Muscle of arm (tissue), 14 donors: ENCODE data around the gene GATAD2B. TPM values are rescaled to one million over a fixed set of nuclear protein-coding genes. Genes with fewer than 3 reads are reported as not detected.

Source experiments
- DNase-seq: peaks from one replicate; pipeline ENCODE4 v3.0.0-alpha.2; 2013
- long read RNA-seq, 11 donors: transcript quantifications; one replicate each; lab custom pipeline, GENCODE V29; 2026
- polyA plus RNA-seq, 12 donors: library from polyadenylated mRNA; unstranded; fragments of 120-200 nt; gene quantifications; one replicate each; pipeline ENCODE4 v1.2.1, GENCODE V29; 2013; ENCODE audit not compliant: insufficient read length in 12 of 12

GATAD2B gene
- 10 to 100 TPM in 11 of 12 donors, not detected in 1; 14.4 to 39.5 (median 18.5) TPM for polyA plus RNA-seq
- long read RNA-seq, donor 1, full-length matches to known transcripts, result 1 of 1 reads
- long read RNA-seq, donor 1, partial matches to known transcripts, result 0 of 1 reads
- long read RNA-seq, donor 1, other reads (novel, unspliced or antisense), result 0 of 1 reads
- long read RNA-seq, donor 2, full-length matches to known transcripts, result 2 of 2 reads
- long read RNA-seq, donor 2, partial matches to known transcripts, result 0 of 2 reads
- long read RNA-seq, donor 2, other reads (novel, unspliced or antisense), result 0 of 2 reads
- long read RNA-seq, donor 3, result 0 reads
- long read RNA-seq, donor 4, result 0 reads
- long read RNA-seq, donor 5, result 0 reads
- long read RNA-seq, donor 6, full-length matches to known transcripts, result 1 of 370 reads
- long read RNA-seq, donor 6, partial matches to known transcripts, result 303 of 370 reads
- long read RNA-seq, donor 6, other reads (novel, unspliced or antisense), result 66 of 370 reads
- long read RNA-seq, donor 7, result 0 reads
- long read RNA-seq, donor 8, full-length matches to known transcripts, result 2 of 2 reads
- long read RNA-seq, donor 8, partial matches to known transcripts, result 0 of 2 reads
- long read RNA-seq, donor 8, other reads (novel, unspliced or antisense), result 0 of 2 reads
- long read RNA-seq, donor 9, result 0 reads
- long read RNA-seq, donor 10, full-length matches to known transcripts, result 1 of 1 reads
- long read RNA-seq, donor 10, partial matches to known transcripts, result 0 of 1 reads
- long read RNA-seq, donor 10, other reads (novel, unspliced or antisense), result 0 of 1 reads
- long read RNA-seq, donor 11, result 0 reads

DNA sequence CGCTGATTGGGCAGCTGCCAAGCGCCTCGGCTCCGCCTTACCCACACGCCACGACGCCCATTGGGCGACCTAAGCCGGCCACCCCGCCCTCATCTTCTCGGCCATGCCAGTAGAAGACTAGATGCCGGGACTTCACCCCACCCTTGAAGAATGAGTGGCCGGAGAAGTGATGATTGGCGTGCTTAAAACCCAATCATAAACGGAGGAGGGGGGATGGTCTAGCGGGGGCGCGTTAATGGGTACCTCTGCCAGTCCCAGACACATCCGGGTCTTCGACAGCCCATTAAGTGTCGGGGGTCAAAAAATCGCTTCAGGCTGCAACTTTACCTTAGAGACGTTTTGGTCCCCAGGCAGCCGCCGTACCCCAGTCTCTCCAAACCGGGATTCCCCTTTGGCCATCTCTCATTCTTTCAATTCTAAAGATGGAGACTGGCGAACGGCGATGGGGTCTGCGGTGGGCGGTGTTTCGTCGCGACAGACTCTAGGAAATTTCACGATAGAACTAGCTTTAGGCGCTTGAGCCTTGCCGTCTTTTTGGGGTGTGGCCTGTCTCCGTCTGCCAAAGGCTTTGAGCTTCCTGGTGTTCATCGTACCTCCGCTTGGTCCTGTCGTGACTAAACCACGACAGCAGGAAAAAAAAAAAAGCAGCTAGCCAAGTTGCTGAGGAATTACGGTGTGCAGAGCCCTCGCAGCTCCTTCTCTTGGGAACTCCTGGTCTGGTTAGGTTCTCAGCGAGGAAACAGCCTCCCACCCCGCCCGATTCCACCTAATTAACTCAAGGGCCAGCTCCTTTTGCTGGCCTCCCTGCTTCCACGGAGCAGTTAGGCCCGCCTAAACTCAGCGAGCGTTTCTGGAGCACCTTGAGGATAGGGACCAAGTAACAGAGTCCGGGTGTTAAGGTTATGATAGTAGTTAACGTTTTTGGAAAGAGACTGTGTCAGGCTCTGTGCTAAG is at the start of gene GATAD2B:
Gene GATAD2B, minus strand, starts transcription at position 1 of the 954 bp plus-strand sequence. CDS start 94,625 bp downstream, outside the sequence.
- DNase-seq, result peak; percentile 99

DNA sequence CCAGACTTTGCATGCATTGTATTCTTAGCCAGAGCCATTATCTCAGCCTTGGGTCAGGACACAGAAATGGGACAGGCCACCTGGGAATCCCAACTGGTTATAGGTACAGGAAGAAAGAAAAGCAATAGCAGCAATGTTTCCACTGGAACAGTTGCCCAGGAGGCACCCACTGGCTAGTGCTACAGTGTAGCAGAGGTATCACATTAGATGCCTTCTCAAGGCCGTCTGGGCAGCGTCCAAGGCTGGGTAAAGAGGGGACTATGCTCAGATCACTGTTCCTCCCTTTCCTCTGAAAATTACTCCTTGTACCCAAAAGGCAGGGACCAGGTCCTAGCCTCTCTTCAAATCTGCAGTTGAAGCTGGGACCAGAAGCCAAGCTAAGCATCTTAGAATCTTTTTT is 47.6 kb upstream of the GATAD2B start:
- no peak for DNase-seq

DNA sequence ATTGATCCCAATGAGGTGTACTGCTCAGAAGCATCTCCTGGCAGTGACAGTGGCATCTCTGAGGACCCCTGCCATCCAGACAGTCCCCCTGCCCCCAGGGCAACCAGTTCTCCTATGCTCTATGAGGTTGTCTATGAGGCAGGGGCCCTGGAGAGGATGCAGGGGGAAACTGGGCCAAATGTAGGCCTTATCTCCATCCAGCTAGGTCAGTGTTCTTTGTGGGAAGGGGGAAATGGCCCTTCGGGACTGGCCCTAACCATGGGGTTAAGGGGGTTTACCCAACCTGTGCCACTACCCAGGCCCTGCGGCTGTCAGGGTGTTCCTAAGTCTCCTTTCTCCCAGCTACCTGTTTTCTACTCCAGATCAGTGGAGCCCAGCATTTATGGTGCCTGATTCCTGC is 46.2 kb upstream of the GATAD2B start:
- DNase-seq, result no peak

DNA sequence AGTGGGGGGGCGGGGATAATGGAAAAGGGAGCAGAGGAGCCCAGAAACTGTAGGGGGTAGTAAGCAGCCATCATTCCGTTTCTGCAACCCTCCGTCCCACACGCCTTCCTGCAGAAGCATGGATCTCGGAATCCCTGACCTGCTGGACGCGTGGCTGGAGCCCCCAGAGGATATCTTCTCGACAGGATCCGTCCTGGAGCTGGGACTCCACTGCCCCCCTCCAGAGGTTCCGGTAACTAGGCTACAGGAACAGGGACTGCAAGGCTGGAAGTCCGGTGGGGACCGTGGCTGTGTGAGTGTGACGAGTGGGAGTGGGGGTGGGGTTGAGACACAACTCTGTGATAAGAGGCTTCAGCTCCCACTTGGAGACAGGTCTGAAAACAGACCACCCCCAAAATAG is 45.6 kb upstream of the GATAD2B start:
- no peak for DNase-seq

DNA sequence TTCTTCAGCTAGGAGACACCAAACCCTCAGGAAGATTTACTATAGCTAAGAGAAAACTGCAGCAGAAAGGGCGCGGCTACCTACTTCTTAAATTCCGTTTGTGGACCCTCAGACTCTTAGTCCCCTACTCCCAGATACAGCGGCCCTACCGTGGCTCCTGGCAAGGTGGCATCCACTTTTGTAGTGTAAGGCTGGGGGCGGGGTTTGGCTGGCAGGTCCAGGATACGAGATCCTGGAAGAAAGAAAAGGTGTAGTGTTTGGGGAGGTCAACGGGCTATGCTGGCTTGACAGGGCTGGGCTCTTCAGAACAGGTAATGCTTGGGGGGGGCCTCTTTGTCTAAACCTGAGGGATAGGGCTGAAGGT is 45.2 kb upstream of the GATAD2B start:
- DNase-seq, result no peak

DNA sequence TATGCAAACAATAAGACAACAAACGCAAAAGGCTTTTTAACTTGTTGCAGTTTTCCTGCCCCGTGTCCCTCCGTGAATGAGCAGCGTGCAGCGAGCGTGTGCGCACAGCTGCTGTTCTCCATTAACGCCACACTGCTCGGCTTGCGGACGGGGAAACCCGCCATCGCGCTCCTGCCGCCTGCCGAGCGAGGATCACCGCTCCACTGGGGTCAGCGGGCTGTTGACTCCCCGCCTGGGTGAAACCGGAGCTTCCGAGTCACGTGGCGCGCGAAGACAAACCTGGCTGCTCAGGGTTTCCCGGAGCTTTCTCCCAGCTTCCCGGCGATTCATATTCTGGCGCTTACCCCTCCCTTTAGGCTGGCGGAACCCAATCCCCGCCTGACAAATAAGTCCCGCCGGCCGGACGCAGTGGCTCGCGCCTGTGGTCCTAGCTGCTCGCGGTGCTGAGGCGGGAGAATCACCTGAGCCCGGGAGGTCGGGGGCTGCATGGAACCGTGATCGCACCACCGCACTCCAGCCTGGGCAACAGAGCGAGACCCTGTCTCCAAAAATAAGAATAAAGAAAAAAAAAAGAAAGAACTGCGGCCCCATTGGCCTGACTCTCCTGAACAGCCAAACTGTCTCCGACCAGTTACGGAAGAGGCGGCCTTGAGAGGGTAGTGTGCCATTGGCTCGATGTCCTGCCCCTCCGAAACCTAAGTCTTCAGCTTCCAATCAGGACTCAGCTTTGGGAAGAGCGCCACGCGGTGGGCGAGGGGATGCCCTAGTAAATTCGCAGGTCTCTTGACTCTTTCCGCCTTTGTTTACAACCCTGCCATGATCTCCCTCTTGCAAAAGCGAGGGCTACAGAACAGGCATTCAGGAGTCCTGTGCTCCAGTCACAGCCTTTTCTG is 44.6 kb upstream of the GATAD2B start, which contains the start of gene CREB3L4:
Gene CREB3L4, plus strand, starts transcription at position 796 of the 893 bp plus-strand sequence. CDS start 624 bp downstream, outside the sequence.
- peak; percentile 96 for DNase-seq

DNA sequence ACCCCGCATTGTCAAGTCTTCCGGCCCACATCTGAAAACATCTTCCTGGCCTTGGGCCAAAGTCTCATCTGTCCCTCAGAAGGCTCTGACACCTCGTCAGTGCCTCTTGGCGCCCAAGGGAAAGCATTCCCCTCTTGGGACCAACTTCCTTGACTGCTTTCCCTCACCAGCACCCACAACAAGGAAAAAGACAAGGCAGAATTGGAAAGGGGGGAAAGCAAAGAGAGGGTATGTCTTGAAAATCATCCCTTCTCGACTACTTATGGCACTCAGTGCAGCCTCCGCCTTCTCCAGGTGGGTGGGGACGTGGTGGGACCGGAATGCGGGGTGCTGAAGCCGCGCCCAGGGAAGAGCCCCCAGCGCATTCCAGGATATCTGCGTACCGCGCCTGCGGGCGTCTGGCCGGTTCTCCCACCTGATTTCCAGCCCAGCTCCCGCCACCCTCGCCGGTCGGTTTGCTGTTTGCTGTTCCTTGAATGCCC is 41.1 kb upstream of the GATAD2B start:
- no peak for DNase-seq

DNA sequence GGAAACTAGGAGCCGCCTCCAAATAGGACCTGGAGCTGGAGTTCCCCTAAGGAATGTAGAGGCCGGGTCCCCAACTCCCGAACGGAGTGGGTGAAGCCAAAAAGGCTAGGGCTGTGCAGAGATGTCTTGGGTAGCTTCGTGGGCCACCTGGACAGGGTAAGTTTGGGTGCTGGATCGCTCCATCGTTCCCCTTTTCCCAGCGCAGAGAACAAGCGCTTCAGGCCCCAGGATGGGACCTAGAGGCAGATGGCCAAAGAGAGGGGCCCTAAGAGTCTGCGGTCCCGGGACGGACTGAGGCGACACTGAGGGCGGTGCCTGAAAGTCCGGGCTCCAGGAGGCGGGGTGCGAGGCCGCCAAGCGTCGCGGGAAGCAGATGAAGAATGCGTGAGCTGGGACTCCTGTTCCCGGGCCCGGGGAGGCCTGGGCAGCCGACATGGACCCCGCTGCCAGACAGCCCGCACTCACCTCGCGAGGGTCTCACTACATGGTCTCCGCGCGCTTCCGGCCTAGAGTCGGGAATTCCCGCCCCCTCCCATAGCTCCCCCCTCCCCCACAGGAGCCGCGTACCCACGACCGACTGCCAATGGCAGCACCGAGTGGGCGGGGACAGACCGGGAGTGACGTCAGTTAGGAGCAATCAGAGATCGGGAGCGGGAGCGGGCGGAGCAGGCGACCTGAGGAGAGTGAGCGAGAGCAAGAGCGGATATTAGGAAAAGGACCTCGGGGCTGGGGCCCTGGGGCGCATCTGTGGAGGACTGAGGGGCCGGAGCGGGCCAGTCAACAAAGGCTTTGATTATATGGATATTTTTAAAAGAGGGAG is 40.5 kb upstream of the GATAD2B start, which contains the start of gene SLC39A1:
Gene SLC39A1, minus strand, starts transcription at position 508 of the 820 bp plus-strand sequence. CDS start 822 bp downstream, outside the sequence.
- peak; percentile 99 for DNase-seq

DNA sequence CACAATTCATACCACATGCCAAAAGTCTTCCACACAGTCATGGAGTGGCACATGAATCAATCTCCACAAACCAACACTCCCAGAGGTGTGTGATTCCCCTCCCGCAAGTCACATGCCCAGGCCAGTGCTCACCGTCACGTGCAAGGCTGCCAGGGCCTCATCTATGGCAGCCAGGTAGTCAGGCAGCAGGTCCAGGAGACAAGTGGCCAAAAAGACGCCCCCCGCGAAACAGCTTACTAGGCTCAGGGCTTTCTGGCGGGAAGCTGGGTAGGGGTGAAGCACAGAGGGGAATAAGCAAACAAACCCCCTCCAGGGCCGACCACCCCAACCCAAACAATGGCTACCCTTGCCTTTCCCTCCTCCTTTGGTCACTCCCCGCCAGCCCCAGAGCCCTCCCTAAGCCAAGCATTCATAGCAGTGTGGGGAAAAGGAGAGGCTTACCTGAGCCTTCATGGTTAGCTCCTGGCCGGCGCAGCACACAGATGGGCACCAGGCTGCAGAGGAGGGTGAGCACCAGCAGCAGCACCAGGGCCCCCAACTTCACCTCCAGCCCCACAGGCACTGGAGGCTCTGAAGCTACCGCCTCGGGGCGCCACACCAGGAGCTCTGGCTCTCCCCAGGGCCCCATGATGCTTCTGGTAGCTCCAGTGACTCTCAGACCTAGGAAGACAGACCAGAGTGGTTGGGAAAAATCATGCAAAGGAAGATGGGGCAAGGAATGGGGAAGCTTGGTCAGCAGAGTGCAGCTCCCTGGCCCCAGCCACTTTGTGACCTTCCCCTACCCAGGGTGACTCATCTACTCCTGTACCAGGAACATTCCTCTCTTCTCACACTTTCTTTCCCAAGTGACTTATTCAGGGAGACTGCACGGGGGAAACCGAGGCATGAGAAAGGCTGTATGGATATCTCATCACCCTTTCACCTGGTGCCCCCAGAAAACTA is 39.6 kb upstream of the GATAD2B start:
- DNase-seq, result no peak

DNA sequence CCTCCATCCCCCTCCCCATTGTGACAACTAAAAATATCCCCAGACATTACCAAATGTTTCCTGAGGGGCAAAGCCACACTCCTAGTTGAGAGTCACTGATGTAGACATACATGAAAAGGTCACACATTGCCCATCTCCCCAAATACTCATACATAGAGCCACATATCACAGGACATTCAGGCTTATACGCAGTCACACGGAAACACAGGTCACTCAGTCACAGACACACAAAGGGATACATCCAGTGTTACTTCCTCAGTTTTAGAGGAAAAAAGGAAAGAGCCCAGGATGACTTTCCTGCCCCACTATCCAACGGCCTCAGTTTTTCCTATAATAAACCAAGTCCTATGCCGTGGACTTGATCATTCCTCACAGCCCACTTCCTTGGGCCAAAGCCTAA is 38.6 kb upstream of the GATAD2B start:
- DNase-seq, result no peak

DNA sequence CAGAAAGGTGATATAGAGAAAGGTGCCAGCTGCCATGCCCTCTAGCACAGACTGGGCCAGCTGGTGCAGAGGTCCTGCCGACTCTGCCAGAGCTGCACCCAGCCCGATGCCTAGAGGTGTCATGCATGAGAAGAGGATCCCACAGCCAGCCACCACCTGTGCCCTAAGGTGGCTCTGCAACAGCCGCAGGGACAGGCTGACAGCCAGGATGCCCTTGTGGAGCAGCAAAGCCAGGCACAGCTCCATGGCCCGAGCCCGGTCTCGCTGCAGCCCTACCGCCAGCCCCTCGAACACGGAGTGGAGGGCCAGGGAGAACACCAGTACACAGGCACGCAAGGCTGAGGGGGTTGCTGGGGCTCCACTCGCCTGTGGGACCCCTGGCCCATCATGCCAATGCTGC is 37.4 kb upstream of the GATAD2B start:
- no peak for DNase-seq

DNA sequence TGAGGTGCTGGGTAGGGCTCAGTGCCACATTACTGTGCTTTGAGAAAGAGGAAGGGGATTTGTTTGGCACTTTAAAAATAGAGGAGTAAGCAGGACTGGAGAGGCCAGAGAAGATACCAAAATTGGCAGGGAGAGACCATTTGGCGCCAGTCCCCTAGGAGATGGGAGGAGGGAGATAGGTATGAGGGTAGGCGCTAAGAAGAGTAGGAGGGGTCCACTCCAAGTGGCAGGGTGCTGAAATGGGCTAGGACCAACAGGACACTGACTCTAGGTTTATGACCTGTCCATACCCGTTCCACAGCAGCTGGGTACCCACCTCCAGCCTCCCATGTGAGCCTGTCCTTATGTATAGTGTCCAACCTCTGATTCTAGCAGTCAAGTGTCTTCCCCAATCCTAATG is 36.7 kb upstream of the GATAD2B start:
- no peak for DNase-seq

DNA sequence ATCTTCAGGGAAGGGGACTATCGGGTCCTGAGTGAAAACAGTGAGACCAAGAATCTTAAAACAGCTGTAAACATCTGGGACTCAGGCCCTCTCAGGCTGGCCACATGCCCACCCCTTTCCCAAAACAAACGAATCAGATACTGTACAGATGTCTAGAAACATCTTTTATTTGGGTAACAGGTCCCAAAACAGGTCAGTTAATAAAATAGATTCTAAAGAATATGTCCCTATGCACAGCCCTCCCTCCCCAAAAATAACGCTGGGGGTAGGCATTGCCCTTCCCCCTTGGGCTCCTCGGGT is 36.1 kb upstream of the GATAD2B start:
- no peak for DNase-seq

DNA sequence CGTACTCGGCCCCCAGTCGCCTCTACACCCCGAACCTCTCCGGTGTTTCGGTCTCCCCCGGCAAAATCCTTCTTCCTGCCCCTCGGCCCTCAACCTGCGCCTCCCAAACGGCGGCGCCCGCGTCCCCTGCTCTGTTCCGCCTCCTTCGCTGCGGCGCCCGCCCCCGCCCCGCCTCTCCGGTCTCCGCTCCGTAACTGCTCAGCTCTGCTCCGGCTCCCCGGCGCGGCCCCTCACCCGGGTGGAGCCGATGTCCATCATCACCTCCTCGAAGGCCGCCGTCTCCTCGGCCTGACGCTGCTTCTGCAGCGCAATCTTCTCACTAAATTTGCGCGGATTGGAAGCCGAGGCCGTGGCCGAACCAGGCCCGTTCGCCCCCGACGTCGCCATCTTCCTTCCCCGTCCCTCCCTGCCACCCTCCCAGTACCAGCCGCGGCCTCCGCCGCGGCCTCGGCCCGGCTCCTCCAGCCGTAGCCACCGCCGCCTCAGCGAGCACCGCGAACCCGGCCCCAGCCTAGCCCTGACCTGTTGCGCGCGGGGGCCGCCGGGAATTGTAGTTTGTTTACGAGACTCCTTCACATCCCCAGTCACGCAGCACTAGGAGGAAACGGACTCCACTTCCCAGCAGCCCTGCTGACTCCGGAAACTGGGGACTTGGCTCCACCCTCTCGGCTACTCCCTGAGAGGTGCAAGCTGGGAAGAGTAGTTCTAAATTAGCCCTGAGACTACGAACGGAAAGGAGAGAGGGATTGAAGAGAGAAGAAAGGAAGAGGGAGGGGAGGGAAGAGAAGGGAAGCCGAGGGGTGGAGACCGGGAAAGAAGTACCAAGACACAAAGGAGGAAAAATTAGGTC is 35.6 kb upstream of the GATAD2B start, which contains the start of gene CRTC2:
Gene CRTC2, minus strand, starts transcription at position 502 of the 850 bp plus-strand sequence. Its CDS starts 115 bp downstream, at position 387.
- DNase-seq, result peak; percentile 98

DNA sequence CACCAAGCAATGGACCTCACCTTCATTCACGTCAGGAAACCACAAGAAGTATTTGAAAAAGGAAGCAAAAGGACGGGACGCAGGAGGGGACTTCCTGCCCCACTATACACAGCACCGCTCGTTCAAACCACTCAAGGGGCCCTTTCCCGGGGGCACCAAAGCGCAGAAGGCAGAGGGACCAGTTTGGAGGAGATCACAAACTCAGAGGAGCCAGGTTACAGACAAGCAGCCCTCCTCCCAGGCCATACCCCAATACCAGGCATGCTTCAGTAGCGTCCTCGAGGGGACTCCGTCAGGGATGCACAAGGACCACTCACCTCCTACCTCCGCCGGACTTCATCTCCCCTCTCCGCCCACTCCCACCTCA is 35.0 kb upstream of the GATAD2B start:
- no peak for DNase-seq

DNA sequence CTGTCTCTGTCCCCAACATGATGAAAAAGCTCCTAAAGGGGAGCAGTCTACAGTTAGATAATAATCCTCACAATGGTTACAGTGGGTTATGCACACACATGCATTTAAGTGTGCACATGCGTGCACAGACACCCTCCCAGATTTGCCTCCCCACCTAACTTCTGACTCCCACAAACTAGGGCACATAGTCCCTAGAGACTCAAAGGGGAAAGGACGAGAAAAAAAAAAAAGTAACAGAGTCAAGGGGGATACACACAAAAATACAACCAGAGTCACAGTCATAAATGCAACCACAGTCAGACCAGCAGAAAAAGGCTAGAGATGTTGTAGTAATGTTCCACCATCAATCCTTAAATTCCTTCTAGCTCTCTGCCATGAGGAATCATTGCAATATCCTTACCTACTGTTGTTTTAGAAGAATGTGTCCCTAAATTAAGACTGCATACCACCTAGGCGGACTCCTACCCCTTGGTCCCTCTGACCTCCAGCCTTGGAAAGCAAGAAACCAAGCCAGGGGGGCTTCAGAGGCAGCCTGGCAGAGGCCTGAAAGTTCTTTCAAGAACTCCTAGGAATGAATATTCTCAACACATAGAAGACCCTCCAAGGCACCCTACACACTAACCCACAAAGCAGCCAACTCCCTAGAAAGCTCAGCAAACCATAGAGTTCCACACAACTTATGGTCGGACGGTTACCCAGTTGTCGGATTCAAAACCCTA is 34.4 kb upstream of the GATAD2B start:
- no peak for DNase-seq

DNA sequence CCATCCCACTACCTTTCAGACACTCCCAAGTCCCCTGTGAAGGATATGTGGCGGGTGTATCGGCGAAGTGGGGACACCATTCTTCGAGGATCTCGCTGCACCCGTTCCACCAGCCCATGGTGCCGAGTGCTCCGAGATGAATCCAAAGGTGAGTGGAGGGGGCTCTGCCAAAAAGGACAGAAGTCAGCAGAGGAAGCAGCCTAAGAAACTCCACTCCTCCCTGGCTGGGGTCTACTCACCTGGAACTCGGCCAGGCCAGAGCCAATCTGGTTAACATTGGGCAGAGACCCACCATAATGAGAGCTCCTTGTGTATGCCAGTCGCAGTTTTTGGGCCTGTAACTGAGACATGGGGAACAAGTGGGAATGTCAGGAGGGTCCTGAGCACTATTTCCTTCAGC is 32.1 kb upstream of the GATAD2B start:
- DNase-seq, result no peak
